Suprapubic skin (tissue), 4 donors: ENCODE measurements around the gene C1QTNF4. TPM values are rescaled to one million over a fixed set of nuclear protein-coding genes. Genes with fewer than 3 reads are reported as not detected.

Source experiments
- DNase-seq, 2 donors: peaks; one replicate each; pipeline ENCODE4 v3.0.0-alpha.2; 2019; ENCODE audit warnings: low spot score in 2 of 2
- H3K27ac ChIP-seq: fragments of 200-600 bp; sonication (generic); one replicate; pipeline ENCODE4 v1.5.1; 2019
- H3K27me3 ChIP-seq: fragments of 200-600 bp; sonication (generic); one replicate; pipeline ENCODE4 v1.5.1; 2019
- H3K36me3 ChIP-seq: fragments of 200-600 bp; sonication (generic); one replicate; pipeline ENCODE4 v1.5.1; 2019
- H3K4me1 ChIP-seq: fragments of 200-600 bp; sonication (generic); one replicate; pipeline ENCODE4 v1.5.1; 2019
- H3K4me3 ChIP-seq: fragments of 200-600 bp; sonication (generic); one replicate; pipeline ENCODE4 v1.5.1; 2019; ENCODE audit warnings: mild to moderate bottlenecking
- H3K9me3 ChIP-seq: fragments of 200-600 bp; sonication (generic); one replicate; pipeline ENCODE4 v1.5.1; 2019
- EP300 ChIP-seq: sonication (generic); formaldehyde crosslinking; IDR thresholded peaks from one replicate; pipeline ENCODE4 v1.6.1; 2017; ENCODE audit warnings: antibody characterized with exemption
- POLR2A ChIP-seq, 2 donors: fragments of 450-650 bp; IDR thresholded peaks; one replicate each; pipeline ENCODE4 v1.6.1; 2017; ENCODE audit warnings: antibody characterized with exemption in 2 of 2, mild to moderate bottlenecking in 2 of 2, moderate library complexity in 2 of 2
- POLR2AphosphoS5 ChIP-seq, 3 donors: sonication (generic); formaldehyde crosslinking; IDR thresholded peaks; one replicate each; pipeline ENCODE4 v1.6.1; 2017; ENCODE audit warnings: antibody characterized with exemption in 3 of 3
- WGBS: methylation state at CpG from one replicate; pipeline ENCODE4 v1.1.5; 2018; 5-methylcytosine and 5-hydroxymethylcytosine counted together
- total RNA-seq, 4 donors: library from RNA; depleted of rRNA; stranded (reverse); fragments of >200 nt; gene quantifications; one replicate each; pipeline ENCODE4 v1.1.0, GENCODE V29; 2016
- TF ChIP-seq, protein P1 (sequence below), 2 donors: fragments of 200-600 bp in 1 of 2; fragments of 450-650 bp in 1 of 2; sonication (generic) in 1 of 2; IDR thresholded peaks; one replicate each; pipeline ENCODE4 v1.5.1; 2016 to 2019; ENCODE audit warnings: antibody characterized with exemption in 2 of 2, mild to moderate bottlenecking in 1 of 2, moderate library complexity in 1 of 2

The C1QTNF4 gene
- total RNA-seq, 4 donors from 2014 or later: 0.76 to 1.9 (median 1.4) TPM

DNA sequence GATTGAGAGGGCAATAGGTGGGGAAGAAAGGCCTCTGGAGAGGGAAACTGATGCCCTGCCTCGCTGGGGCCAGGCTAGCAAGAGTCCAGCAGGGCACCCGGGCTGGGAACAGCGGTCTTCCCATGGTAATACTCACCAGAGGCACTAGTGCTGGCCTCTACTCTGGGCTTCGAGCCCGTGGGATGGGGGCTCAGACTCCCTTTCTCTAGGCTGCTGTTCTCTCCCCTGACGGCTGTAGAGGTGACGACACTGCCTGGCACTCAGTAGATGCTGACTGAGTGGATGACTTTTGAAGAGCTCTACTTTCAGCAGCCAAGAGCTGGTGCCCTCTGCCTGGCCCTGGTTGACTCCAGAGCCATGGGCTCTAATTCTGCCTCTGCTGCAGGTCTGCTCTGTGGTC, 818 bp upstream of the C1QTNF4 start:
- H3K36me3 ChIP-seq: no peaks in the 10 kb centered on the region
- DNase-seq: no peak
- H3K9me3 ChIP-seq: no peaks in the 10 kb centered on the region
- TF ChIP-seq POLR2A (IDR thresholded peaks at IDR 0.05) (no peak), POLR2AphosphoS5 (IDR thresholded peaks at IDR 0.05) (no peak), EP300 (no peak)
- TF ChIP-seq, protein P1, sequence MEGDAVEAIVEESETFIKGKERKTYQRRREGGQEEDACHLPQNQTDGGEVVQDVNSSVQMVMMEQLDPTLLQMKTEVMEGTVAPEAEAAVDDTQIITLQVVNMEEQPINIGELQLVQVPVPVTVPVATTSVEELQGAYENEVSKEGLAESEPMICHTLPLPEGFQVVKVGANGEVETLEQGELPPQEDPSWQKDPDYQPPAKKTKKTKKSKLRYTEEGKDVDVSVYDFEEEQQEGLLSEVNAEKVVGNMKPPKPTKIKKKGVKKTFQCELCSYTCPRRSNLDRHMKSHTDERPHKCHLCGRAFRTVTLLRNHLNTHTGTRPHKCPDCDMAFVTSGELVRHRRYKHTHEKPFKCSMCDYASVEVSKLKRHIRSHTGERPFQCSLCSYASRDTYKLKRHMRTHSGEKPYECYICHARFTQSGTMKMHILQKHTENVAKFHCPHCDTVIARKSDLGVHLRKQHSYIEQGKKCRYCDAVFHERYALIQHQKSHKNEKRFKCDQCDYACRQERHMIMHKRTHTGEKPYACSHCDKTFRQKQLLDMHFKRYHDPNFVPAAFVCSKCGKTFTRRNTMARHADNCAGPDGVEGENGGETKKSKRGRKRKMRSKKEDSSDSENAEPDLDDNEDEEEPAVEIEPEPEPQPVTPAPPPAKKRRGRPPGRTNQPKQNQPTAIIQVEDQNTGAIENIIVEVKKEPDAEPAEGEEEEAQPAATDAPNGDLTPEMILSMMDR (IDR thresholded peaks at IDR 0.05): no peak
- peaks cover 14% of the 10 kb centered on the region for H3K4me1 ChIP-seq
- 74% methylated on average over 7 of the region's 7 CpGs for WGBS
- no peak overlapping the region for H3K27ac ChIP-seq
- H3K4me3 ChIP-seq: no peak overlapping the region
- peaks cover 26% of the 10 kb centered on the region for H3K27me3 ChIP-seq

DNA sequence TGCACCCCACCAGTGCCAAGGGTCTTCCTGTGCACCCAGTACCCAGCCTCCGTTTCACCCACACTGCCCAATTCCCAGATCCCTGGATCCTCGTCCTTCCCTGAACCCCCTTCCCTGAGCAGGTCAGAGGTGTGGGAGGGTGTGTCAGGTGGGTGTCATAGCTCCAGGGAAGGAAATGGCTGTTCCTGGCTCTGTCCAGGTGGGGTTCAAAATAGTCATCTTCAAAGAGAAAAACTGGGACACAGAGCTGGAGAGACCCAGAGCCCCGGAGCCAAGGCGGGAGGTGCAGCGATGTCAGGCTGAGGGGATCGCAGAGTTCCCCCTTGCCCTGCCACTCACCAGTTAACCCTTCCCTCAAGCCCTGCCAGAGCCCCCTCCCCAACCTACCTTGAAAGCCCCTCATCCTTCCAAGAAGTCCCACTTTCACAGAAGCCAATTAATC, 698 bp downstream of the C1QTNF4 start:
- H3K27ac ChIP-seq: no peak overlapping the region
- H3K9me3 ChIP-seq: no peaks in the 10 kb centered on the region
- 21% methylated on average over 6 of the region's 6 CpGs for WGBS
- DNase-seq: no peak
- peaks cover 14% of the 10 kb centered on the region for H3K4me1 ChIP-seq
- peak overlapping the region; percentile 48 for H3K4me3 ChIP-seq
- no peaks in the 10 kb centered on the region for H3K36me3 ChIP-seq
- TF ChIP-seq POLR2A (IDR thresholded peaks at IDR 0.05) (no peak), POLR2AphosphoS5 (IDR thresholded peaks at IDR 0.05) (no peak), EP300 (no peak)
- TF ChIP-seq, protein P1 (IDR thresholded peaks at IDR 0.05): no peak
- peaks cover 31% of the 10 kb centered on the region for H3K27me3 ChIP-seq

DNA sequence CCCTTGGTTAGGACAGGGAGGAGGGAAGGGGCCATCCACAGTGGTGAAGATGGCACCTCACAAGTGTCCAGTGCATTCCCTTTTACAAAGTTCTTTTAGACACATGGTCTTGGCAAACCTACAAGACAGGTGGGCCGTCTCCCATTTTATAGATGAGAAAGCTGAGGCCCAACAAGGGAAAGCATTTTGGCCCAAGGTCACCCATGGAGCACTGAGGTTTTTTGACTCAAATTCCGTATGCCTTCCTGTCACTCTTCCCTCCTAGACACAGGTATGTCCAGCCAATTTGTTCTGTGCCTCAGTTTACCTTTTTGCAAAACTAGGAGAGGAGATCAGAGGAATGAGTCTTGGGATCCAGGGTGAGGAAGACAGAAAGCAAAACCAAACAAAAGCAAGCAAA, 1.2 kb downstream of the C1QTNF4 start:
- 80% methylated on average over 2 of the region's 2 CpGs for WGBS
- no peak for DNase-seq
- Histone ChIP-seq H3K27ac (no peak overlapping the region), H3K4me1 (peaks cover 19% of the 10 kb centered on the region), H3K9me3 (no peaks in the 10 kb centered on the region), H3K27me3 (peaks cover 31% of the 10 kb centered on the region), H3K4me3 (no peak overlapping the region), H3K36me3 (no peaks in the 10 kb centered on the region)
- no peak for TF ChIP-seq POLR2AphosphoS5 (IDR thresholded peaks at IDR 0.05)
- no peak for TF ChIP-seq POLR2A (IDR thresholded peaks at IDR 0.05)
- TF ChIP-seq, protein P1 (IDR thresholded peaks at IDR 0.05): no peak
- TF ChIP-seq EP300: no peak

DNA sequence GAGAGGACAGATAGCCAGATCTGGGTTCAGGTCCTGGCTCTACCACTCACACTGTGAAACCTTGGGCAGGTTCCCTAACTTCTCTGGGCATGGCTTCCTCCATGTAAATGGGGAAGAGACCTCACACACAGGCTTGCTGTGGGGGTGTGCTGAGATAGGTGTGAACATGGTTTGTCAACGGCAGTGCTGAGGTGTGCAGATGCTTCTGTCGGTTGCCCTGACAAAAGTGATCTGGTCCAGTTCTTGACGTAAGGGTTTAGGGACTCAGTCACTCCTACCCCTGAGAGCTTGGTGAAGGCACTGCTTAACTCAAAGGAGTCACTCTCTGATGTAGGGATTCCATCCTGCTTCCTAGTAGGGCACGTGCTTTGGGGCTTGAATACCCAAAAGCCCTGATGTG, 2.0 kb downstream of the C1QTNF4 start:
- Histone ChIP-seq H3K36me3 (no peaks in the 10 kb centered on the region), H3K9me3 (no peaks in the 10 kb centered on the region), H3K4me1 (peaks cover 25% of the 10 kb centered on the region), H3K27ac (no peak overlapping the region), H3K4me3 (no peak overlapping the region), H3K27me3 (peaks cover 31% of the 10 kb centered on the region)
- 70% methylated on average over 3 of the region's 4 CpGs for WGBS
- no peak for DNase-seq
- TF ChIP-seq POLR2A (IDR thresholded peaks at IDR 0.05): no peak
- TF ChIP-seq, protein P1 (IDR thresholded peaks at IDR 0.05): no peak
- TF ChIP-seq POLR2AphosphoS5 (IDR thresholded peaks at IDR 0.05): no peak
- no peak for TF ChIP-seq EP300

DNA sequence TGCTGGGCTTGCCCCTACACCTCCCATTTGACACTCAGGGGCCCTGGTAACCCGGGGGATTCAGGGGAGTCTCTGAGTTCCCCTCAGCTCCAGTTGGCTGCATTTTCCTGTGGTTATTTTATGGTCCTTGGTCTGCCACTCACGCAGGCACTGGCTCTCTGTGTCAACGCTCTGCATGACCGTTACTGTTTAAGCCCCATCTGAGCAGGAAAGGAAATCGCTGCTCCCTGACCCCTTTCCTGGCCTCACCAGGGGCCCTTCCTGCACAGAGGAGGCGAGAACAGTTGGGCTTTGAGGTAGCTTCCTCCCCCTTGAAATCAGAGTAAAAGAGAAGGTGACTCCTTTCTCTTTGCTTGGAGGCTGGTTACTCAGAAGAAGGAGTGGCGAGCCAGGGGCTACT, 2.4 kb downstream of the C1QTNF4 start:
- 77% methylated on average over 7 of the region's 7 CpGs for WGBS
- TF ChIP-seq, protein P1 (IDR thresholded peaks at IDR 0.05): no peak
- TF ChIP-seq POLR2AphosphoS5 (IDR thresholded peaks at IDR 0.05) (no peak), POLR2A (IDR thresholded peaks at IDR 0.05) (no peak), EP300 (no peak)
- H3K4me3 ChIP-seq: no peak overlapping the region
- H3K27me3 ChIP-seq: peaks cover 31% of the 10 kb centered on the region
- H3K36me3 ChIP-seq: no peaks in the 10 kb centered on the region
- peaks cover 30% of the 10 kb centered on the region for H3K4me1 ChIP-seq
- DNase-seq: no peak
- no peaks in the 10 kb centered on the region for H3K9me3 ChIP-seq
- no peak overlapping the region for H3K27ac ChIP-seq
